ENCODE results near the gene MAB21L2. TPM values are rescaled to one million over a fixed set of nuclear protein-coding genes. Genes with fewer than 3 reads are reported as not detected.

The MAB21L2 gene
- total RNA-seq, 1 donor from 2014 or later = 0.13 TPM

GRCh38 chr4:150572704-150573504, 9.0 kb upstream of the MAB21L2 start:
- DNase-seq (ENCODE audit: low spot score) (no peak), ATAC-seq (no peak)
- intact Hi-C loops (cut with DNase I) = no loop called here

GRCh38 chr4:150573534-150573933, 8.4 kb upstream of the MAB21L2 start:
- intact Hi-C loops (cut with DNase I) = no loop called here
- no peak for ATAC-seq
- no peak for DNase-seq (ENCODE audit: low spot score)

DNA sequence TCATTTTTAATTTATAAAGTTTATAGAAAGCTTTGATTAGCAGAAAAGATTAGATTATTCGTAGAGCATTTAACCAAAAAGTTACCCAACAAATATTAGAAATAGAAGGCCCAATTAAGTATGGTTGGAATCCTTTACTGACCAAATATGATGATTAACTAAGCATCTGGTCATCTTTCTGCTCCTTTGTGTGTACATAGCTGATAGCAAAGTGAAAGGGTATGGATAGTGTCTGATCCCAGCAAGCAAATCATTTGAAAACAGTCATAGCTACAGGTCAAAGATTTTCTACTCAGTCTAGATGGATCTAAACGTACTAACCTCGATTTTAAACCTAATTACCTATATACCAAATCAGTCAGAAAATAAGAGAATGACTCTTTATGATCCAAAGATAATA, 7.3 kb upstream of the MAB21L2 start:
- DNase-seq (ENCODE audit: low spot score) (no peak), ATAC-seq (no peak)
- intact Hi-C loops (cut with DNase I) = no loop called here

DNA sequence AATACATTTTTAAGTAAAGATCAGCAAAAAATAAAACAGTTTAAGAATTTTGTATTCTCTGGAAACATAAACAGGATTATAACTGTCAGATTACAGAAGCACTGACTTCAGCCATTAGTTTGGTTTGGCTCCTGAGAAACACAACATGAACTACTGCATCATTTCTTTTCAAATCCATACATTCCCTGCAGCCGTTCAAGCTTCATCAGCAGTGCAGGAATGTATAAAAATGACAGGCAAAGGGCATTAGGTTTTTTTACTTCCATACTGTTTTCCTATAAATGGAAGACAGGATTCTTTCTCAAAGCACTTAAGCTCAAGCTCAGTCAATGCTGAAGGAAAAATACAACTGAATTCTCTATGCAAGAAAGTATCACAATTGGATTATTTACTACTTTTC, 4.2 kb upstream of the MAB21L2 start:
- DNase-seq (ENCODE audit: low spot score) (no peak), ATAC-seq (no peak)
- intact Hi-C loops (cut with DNase I) = no loop called here

GRCh38 chr4:150578745-150579501, 3.0 kb upstream of the MAB21L2 start:
- ATAC-seq = no peak
- intact Hi-C loops (cut with DNase I) = no loop called here
- DNase-seq (ENCODE audit: low spot score) = no peak

- intact Hi-C loops (cut with DNase I) = no loop called here
- ATAC-seq (peak; percentile 26), DNase-seq (ENCODE audit: low spot score) (peak; percentile 53)
Measured at GRCh38 chr4:150579551-150580234, 2.3 kb upstream of the MAB21L2 start.

DNA sequence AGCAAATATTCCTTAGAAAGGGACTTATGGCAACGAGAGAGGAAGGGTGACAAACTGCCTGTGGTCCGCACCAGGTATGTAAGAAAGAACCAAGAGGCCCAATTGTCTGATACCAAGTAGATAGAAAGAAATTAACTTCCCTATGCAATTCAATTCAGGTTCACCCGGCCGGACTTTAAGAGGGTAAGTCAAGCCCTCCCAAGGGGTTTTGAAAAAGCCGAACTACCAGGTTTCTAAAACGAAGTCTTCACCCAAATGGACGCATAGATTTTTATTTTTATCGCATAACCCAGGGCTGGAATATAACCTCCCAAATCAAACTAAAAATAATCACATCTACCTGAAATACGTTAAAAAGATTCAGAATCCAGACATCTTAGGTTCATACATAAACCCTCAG, 1.6 kb upstream of the MAB21L2 start:
- no peak for DNase-seq (ENCODE audit: low spot score)
- no peak for ATAC-seq
- intact Hi-C loops (cut with DNase I) = no loop called here

GRCh38 chr4:150581056-150581605, 820 bp upstream of the MAB21L2 start:
- DNase-seq (ENCODE audit: low spot score) = no peak
- intact Hi-C loops (cut with DNase I) = no loop called here
- ATAC-seq = no peak

DNA sequence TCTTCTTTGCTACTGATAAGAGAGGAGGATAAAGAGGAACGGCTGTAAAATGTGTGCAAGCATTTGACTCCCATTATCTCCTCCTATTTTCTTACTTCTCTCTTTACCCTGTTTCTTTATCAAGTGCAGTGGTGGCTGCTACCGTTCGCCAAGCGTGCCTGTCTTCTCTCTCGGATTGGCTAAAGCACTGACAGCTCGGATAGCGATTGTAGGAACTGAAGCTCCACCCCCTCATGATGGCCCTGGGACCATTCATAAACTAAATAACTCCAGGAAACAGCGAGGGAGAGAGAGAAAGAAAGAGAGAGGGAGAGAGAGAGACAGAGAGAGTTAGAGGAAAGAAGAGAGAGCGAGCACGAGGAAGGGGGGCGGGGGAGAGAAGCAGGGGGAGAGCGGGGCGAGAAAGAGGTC, 305 bp upstream of the MAB21L2 start:
- intact Hi-C loops (cut with DNase I) = no loop called here
- ATAC-seq = no peak

GRCh38 chr4:150582873-150583286, 929 bp downstream of the MAB21L2 start:
- ATAC-seq (no peak), DNase-seq (ENCODE audit: low spot score) (peak; percentile 51)
- intact Hi-C loops (cut with DNase I) = no loop called here

More for the DNA sequence above, 305 bp upstream of the MAB21L2 start:
- DNase-seq (ENCODE audit: low spot score) = no peak

- peak; percentile 53 for DNase-seq (ENCODE audit: low spot score)
- ATAC-seq = peak; percentile 51
- intact Hi-C loops (cut with DNase I) = no loop called here
Measured at GRCh38 chr4:150583287-150584110, 1.5 kb downstream of the MAB21L2 start.

GRCh38 chr4:150584111-150584915, 2.4 kb downstream of the MAB21L2 start:
- ATAC-seq = no peak
- DNase-seq (ENCODE audit: low spot score) = no peak
- intact Hi-C loops (cut with DNase I) = no loop called here

GRCh38 chr4:150585611-150586010, 3.7 kb downstream of the MAB21L2 start:
- ATAC-seq (no peak), DNase-seq (ENCODE audit: low spot score) (no peak)
- intact Hi-C loops (cut with DNase I) = no loop called here

- intact Hi-C loops (cut with DNase I) = no loop called here
Measured at GRCh38 chr4:150586162-150586810, 4.3 kb downstream of the MAB21L2 start.

DNA sequence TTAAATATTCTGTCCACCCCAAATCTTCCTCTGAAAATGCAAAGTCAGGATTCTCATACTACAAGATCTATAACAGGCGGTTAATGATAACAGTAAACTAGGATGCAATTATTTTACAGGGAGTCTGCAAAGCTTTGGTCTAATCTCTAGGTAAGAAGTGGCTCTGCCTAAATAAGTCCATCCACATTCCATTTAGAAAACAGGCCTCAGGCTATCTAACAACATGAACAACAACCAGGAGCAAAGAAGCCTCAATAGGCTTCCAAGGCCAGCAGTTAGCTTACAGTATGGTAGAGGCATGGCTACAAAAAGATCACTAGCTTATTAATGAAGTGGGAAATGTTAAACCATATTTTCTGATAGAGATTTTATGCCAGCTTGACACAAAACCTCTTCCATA, 6.4 kb downstream of the MAB21L2 start:
- intact Hi-C loops (cut with DNase I) = no loop called here
- ATAC-seq (no peak), DNase-seq (ENCODE audit: low spot score) (no peak)

More at GRCh38 chr4:150586162-150586810, 4.3 kb downstream of the MAB21L2 start:
- ATAC-seq = no peak
- no peak for DNase-seq (ENCODE audit: low spot score)

GRCh38 chr4:150589157-150589556, 7.2 kb downstream of the MAB21L2 start:
- ATAC-seq (no peak), DNase-seq (ENCODE audit: low spot score) (no peak)
- intact Hi-C loops (cut with DNase I) = no loop called here

GRCh38 chr4:150590631-150591030, 8.7 kb downstream of the MAB21L2 start:
- ATAC-seq (no peak), DNase-seq (ENCODE audit: low spot score) (no peak)
- intact Hi-C loops (cut with DNase I) = no loop called here
